Mucosa of rectum (tissue), 2 donors: Measurements from ENCODE around the gene KIF3B.

ENCODE experiments used
- H3K27ac ChIP-seq, 2 donors: one replicate each; pipeline ENCODE4 v1.7.0; 2013; ENCODE audit warnings: inconsistent platforms in 2 of 2, low read depth in 2 of 2, low read length in 2 of 2
- H3K27me3 ChIP-seq, 2 donors: one replicate each; pipeline ENCODE4 v1.7.0; 2013; ENCODE audit warnings: low read length in 2 of 2; ENCODE audit not compliant: control insufficient read depth in 2 of 2, insufficient read depth in 2 of 2
- H3K36me3 ChIP-seq, 2 donors: one replicate each; pipeline ENCODE4 v1.7.0; 2013; ENCODE audit warnings: low read length in 2 of 2; ENCODE audit not compliant: control insufficient read depth in 2 of 2, insufficient read depth in 2 of 2
- H3K4me1 ChIP-seq, 2 donors: one replicate each; pipeline ENCODE4 v1.7.0; 2013; ENCODE audit warnings: low read length in 2 of 2, mild to moderate bottlenecking in 1 of 2; ENCODE audit not compliant: control insufficient read depth in 2 of 2, insufficient read depth in 2 of 2
- H3K4me3 ChIP-seq, 2 donors: one replicate each; pipeline ENCODE4 v1.7.0; 2013; ENCODE audit warnings: low read length in 2 of 2
- H3K9ac ChIP-seq, 2 donors: one replicate each; pipeline ENCODE4 v1.7.0; 2013; ENCODE audit warnings: low read length in 2 of 2, low read depth in 1 of 2, mild to moderate bottlenecking in 1 of 2
- H3K9me3 ChIP-seq, 2 donors: one replicate each; pipeline ENCODE4 v1.7.0; 2013; ENCODE audit warnings: low read length in 2 of 2; ENCODE audit not compliant: control insufficient read depth in 2 of 2
- donor health status: healthy.
- donor health status: Normal muscosa, but diverticular disease.

KIF3B gene

GRCh38 chr20:32358883-32359632, 81.6 kb downstream of the KIF3B start:
- Histone ChIP-seq H3K4me3 (peak overlapping the region; percentile 85 to 92), H3K9me3 (no peaks in the 10 kb centered on the region), H3K27ac (peak overlapping the region; percentile 96 to 97), H3K36me3 (no peaks in the 10 kb centered on the region), H3K27me3 (no peaks in the 10 kb centered on the region), H3K4me1 (peaks cover 12 to 26% of the 10 kb centered on the region in 2 donors), H3K9ac (peak overlapping the region; percentile 84 to 88)

- H3K4me1 ChIP-seq, result peaks cover 12 to 26% of the 10 kb centered on the region in 2 donors
- peak overlapping the region; percentile 85 to 92 for H3K4me3 ChIP-seq
- H3K27ac ChIP-seq, result peak overlapping the region; percentile 96 to 97
- no peaks in the 10 kb centered on the region for H3K27me3 ChIP-seq
- peak overlapping the region; percentile 84 to 88 for H3K9ac ChIP-seq
- H3K36me3 ChIP-seq, result no peaks in the 10 kb centered on the region
- H3K9me3 ChIP-seq, result no peaks in the 10 kb centered on the region
These were observed 82.3 kb downstream of the KIF3B start for GRCh38 chr20:32359633-32360332.

- no peaks in the 10 kb centered on the region for H3K27me3 ChIP-seq
- H3K4me1 ChIP-seq, result peaks cover 12 to 26% of the 10 kb centered on the region in 2 donors
- no peaks in the 10 kb centered on the region for H3K36me3 ChIP-seq
- H3K9ac ChIP-seq, result peak overlapping the region in 1 of 2 donors; percentile 84
- no peaks in the 10 kb centered on the region for H3K9me3 ChIP-seq
- H3K4me3 ChIP-seq, result peak overlapping the region in 1 of 2 donors; percentile 85
- H3K27ac ChIP-seq, result no peak overlapping the region
These were observed 82.8 kb downstream of the KIF3B start for GRCh38 chr20:32360333-32360634.

- Histone ChIP-seq H3K36me3 (peaks cover 0 to 4% of the 10 kb centered on the region in 2 donors), H3K27me3 (no peaks in the 10 kb centered on the region), H3K4me1 (peaks cover 5 to 19% of the 10 kb centered on the region in 2 donors), H3K9me3 (no peaks in the 10 kb centered on the region), H3K27ac (no peak overlapping the region), H3K4me3 (no peak overlapping the region), H3K9ac (no peak overlapping the region)
These were observed 85.5 kb downstream of the KIF3B start for GRCh38 chr20:32362901-32363364.

GRCh38 chr20:32363492-32363891, 86.0 kb downstream of the KIF3B start:
- H3K4me3 ChIP-seq, result no peak overlapping the region
- H3K4me1 ChIP-seq, result peaks cover 7 to 19% of the 10 kb centered on the region in 2 donors

GRCh38 chr20:32364554-32365208, 87.2 kb downstream of the KIF3B start:
- Histone ChIP-seq H3K27ac (no peak overlapping the region), H3K36me3 (peaks cover 0 to 11% of the 10 kb centered on the region in 2 donors), H3K9me3 (no peaks in the 10 kb centered on the region), H3K27me3 (no peaks in the 10 kb centered on the region), H3K4me1 (peaks cover 7 to 17% of the 10 kb centered on the region in 2 donors), H3K9ac (no peak overlapping the region), H3K4me3 (no peak overlapping the region)

More at GRCh38 chr20:32363492-32363891, 86.0 kb downstream of the KIF3B start:
- H3K27ac ChIP-seq, result no peak overlapping the region
- peaks cover 0 to 4% of the 10 kb centered on the region in 2 donors for H3K36me3 ChIP-seq
- H3K9ac ChIP-seq, result no peak overlapping the region
- H3K9me3 ChIP-seq, result no peaks in the 10 kb centered on the region
- H3K27me3 ChIP-seq, result no peaks in the 10 kb centered on the region

GRCh38 chr20:32365564-32365963, 88.1 kb downstream of the KIF3B start:
- Histone ChIP-seq H3K4me3 (no peak overlapping the region), H3K27me3 (no peaks in the 10 kb centered on the region), H3K9ac (no peak overlapping the region), H3K36me3 (peaks cover 0 to 11% of the 10 kb centered on the region in 2 donors), H3K9me3 (no peaks in the 10 kb centered on the region), H3K4me1 (peaks cover 7 to 12% of the 10 kb centered on the region in 2 donors), H3K27ac (no peak overlapping the region)

- Histone ChIP-seq H3K27me3 (no peaks in the 10 kb centered on the region), H3K4me3 (no peak overlapping the region), H3K9ac (no peak overlapping the region), H3K27ac (no peak overlapping the region), H3K4me1 (peaks cover 7 to 12% of the 10 kb centered on the region in 2 donors), H3K9me3 (no peaks in the 10 kb centered on the region), H3K36me3 (peaks cover 0 to 11% of the 10 kb centered on the region in 2 donors)
These were observed 88.9 kb downstream of the KIF3B start for GRCh38 chr20:32366380-32366779.

- Histone ChIP-seq H3K9ac (no peak overlapping the region), H3K27me3 (no peaks in the 10 kb centered on the region), H3K36me3 (peaks cover 0 to 11% of the 10 kb centered on the region in 2 donors), H3K9me3 (no peaks in the 10 kb centered on the region), H3K27ac (no peak overlapping the region), H3K4me1 (peaks cover 7 to 9% of the 10 kb centered on the region in 2 donors), H3K4me3 (no peak overlapping the region)
These were observed 90.9 kb downstream of the KIF3B start for GRCh38 chr20:32368323-32368722.

GRCh38 chr20:32368925-32369324, 91.5 kb downstream of the KIF3B start:
- no peak overlapping the region for H3K27ac ChIP-seq

More at GRCh38 chr20:32368925-32369324, 91.5 kb downstream of the KIF3B start:
- Histone ChIP-seq H3K9ac (no peak overlapping the region), H3K4me1 (peaks cover 7 to 9% of the 10 kb centered on the region in 2 donors), H3K36me3 (peaks cover 0 to 13% of the 10 kb centered on the region in 2 donors), H3K9me3 (no peaks in the 10 kb centered on the region), H3K4me3 (no peak overlapping the region), H3K27me3 (no peaks in the 10 kb centered on the region)
